G401.6 (cell line): Measurements from ENCODE around the gene KCNIP1.

Experiments
- FAIRE-seq: peaks from 2 replicates; lab custom pipeline; 2012; peaks lifted over from hg19 to GRCh38; lab: Jason Lieb, UNC

KCNIP1 gene

GRCh38 chr5:170483701-170484458 lies 19.9 kb upstream of the KCNIP1 start:
- no peak for FAIRE-seq

GRCh38 chr5:170484459-170484831 lies 19.4 kb upstream of the KCNIP1 start:
- no peak for FAIRE-seq

- FAIRE-seq: no peak
These were observed 18.8 kb upstream of the KCNIP1 start for GRCh38 chr5:170484847-170485615.

GRCh38 chr5:170485616-170485911 lies 18.3 kb upstream of the KCNIP1 start:
- FAIRE-seq: no peak

GRCh38 chr5:170486371-170486770 lies 17.4 kb upstream of the KCNIP1 start:
- no peak for FAIRE-seq

- no peak for FAIRE-seq
These were observed 15.2 kb upstream of the KCNIP1 start for GRCh38 chr5:170488570-170488969.

GRCh38 chr5:170489199-170489598 lies 14.6 kb upstream of the KCNIP1 start:
- FAIRE-seq: no peak

GRCh38 chr5:170490381-170490780 lies 13.4 kb upstream of the KCNIP1 start:
- FAIRE-seq: no peak

GRCh38 chr5:170491479-170491878 lies 12.3 kb upstream of the KCNIP1 start:
- no peak for FAIRE-seq

- FAIRE-seq: no peak
These were observed 10.6 kb upstream of the KCNIP1 start for GRCh38 chr5:170493028-170493820.

- no peak for FAIRE-seq
These were observed 9.8 kb upstream of the KCNIP1 start for GRCh38 chr5:170494041-170494440.

GRCh38 chr5:170495825-170496661 lies 7.8 kb upstream of the KCNIP1 start:
- no peak for FAIRE-seq

- no peak for FAIRE-seq
These were observed 7.2 kb upstream of the KCNIP1 start for GRCh38 chr5:170496662-170497028.

- FAIRE-seq: no peak
These were observed 6.3 kb upstream of the KCNIP1 start for GRCh38 chr5:170497311-170498038.

- FAIRE-seq: no peak
These were observed 4.9 kb upstream of the KCNIP1 start for GRCh38 chr5:170498811-170499351.

GRCh38 chr5:170499621-170500020 lies 4.2 kb upstream of the KCNIP1 start:
- FAIRE-seq: no peak

- FAIRE-seq: no peak
These were observed 2.5 kb upstream of the KCNIP1 start for GRCh38 chr5:170501361-170501760.

GRCh38 chr5:170501931-170502330 lies 1.9 kb upstream of the KCNIP1 start:
- no peak for FAIRE-seq

- FAIRE-seq: no peak
These were observed 921 bp downstream of the KCNIP1 start for GRCh38 chr5:170504616-170505266.

- FAIRE-seq: no peak
These were observed 4.2 kb downstream of the KCNIP1 start for GRCh38 chr5:170508036-170508435.
